H1 (cell line): ENCODE results near the gene CAPN2. TPM values are rescaled to one million over a fixed set of nuclear protein-coding genes. Genes with fewer than 3 reads are reported as not detected.

Experiments used
- CTCF ChIA-PET: fragments of 300-600 bp; sonication (Branson Sonifier 250); formaldehyde crosslinking; loops from one replicate; lab custom pipeline; 2021; ENCODE audit not compliant: partially characterized antibody; lab: Charles Lee
- POLR2A ChIA-PET: fragments of 300-600 bp; sonication (Branson Sonifier 250); formaldehyde crosslinking; loops from one replicate; lab custom pipeline; 2021; ENCODE audit warnings: inconsistent platforms; ENCODE audit not compliant: partially characterized antibody; lab: Charles Lee
- DNase-seq, 2 experiments: peaks; one replicate each; pipeline versions ENCODE4 v3.0.0 to v3.0.0-alpha.2; 2010 to 2022; ENCODE audit warnings: low spot score in 2 of 2, low read depth in 1 of 2, mixed read lengths in 1 of 2
- FAIRE-seq: peaks from 2 replicates; lab custom pipeline; 2011; peaks lifted over from hg19 to GRCh38; lab: Jason Lieb, UNC
- H2AFZ ChIP-seq: 2 replicates; pipeline ENCODE4 v1.8.1; 2012; ENCODE audit warnings: low read length, inconsistent platforms
- H2AK5ac ChIP-seq: 2 replicates; pipeline ENCODE4 v1.6.1; 2013; ENCODE audit warnings: low read depth, low read length
- H2BK120ac ChIP-seq: replicated peaks from 2 replicates; pipeline ENCODE3; 2013; ENCODE audit warnings: low read depth, low read length, inconsistent platforms
- H2BK12ac ChIP-seq: 2 replicates; pipeline ENCODE4 v1.6.1; 2013; ENCODE audit warnings: low read depth, low read length
- H2BK15ac ChIP-seq: 2 replicates; pipeline ENCODE4 v1.6.1; 2013; ENCODE audit warnings: low read length
- H2BK20ac ChIP-seq: 2 replicates; pipeline ENCODE4 v1.6.1; 2013; ENCODE audit warnings: low read length
- H2BK5ac ChIP-seq: 2 replicates; pipeline ENCODE4 v1.6.1; 2013; ENCODE audit warnings: low read depth, low read length
- H3K14ac ChIP-seq: 2 replicates; pipeline ENCODE4 v1.6.1; 2013; ENCODE audit warnings: inconsistent platforms; ENCODE audit not compliant: insufficient read length
- H3K18ac ChIP-seq: 2 replicates; pipeline ENCODE4 v1.6.1; 2013; ENCODE audit warnings: low read length; ENCODE audit errors: extremely low read depth
- H3K23ac ChIP-seq: 2 replicates; pipeline ENCODE4 v1.6.1; 2013; ENCODE audit warnings: inconsistent platforms; ENCODE audit not compliant: insufficient read length
- H3K23me2 ChIP-seq: 2 replicates; pipeline ENCODE4 v1.6.1; 2013; ENCODE audit warnings: low read depth, low read length
- H3K27ac ChIP-seq: 2 replicates; pipeline ENCODE4 v1.6.1; 2011; ENCODE audit warnings: low read depth, low read length, inconsistent platforms
- H3K27me3 ChIP-seq, 4 experiments: replicated peaks in 1 of 4; 1 replicate in 1 of 4; 2 replicates in 3 of 4; pipeline versions ENCODE4 v1.6.1 to v1.8.1; 2011 to 2013; ENCODE audit warnings: low read length in 3 of 4, mild to moderate bottlenecking in 3 of 4, inconsistent platforms in 2 of 4, mixed read lengths in 2 of 4, moderate library complexity in 1 of 4; ENCODE audit not compliant: control insufficient read depth in 3 of 4, insufficient read depth in 3 of 4; ENCODE audit errors: extremely low read depth in 1 of 4
- H3K36me3 ChIP-seq, 4 experiments: 2 replicates each; pipeline versions ENCODE4 v1.6.1 to v1.8.1; 2011 to 2013; ENCODE audit warnings: mild to moderate bottlenecking in 4 of 4, low read length in 3 of 4, moderate library complexity in 2 of 4, control low read depth in 1 of 4, inconsistent platforms in 1 of 4; ENCODE audit not compliant: insufficient read depth in 4 of 4, control insufficient read depth in 2 of 4
- H3K4ac ChIP-seq: replicated peaks from 2 replicates; pipeline ENCODE3; 2013; ENCODE audit warnings: low read length, low read depth, mixed read lengths, inconsistent platforms; ENCODE audit not compliant: insufficient read length
- H3K4me1 ChIP-seq, 4 experiments: replicated peaks in 1 of 4; 1 replicate in 1 of 4; 2 replicates in 3 of 4; pipeline versions ENCODE4 v1.6.1 to v1.8.1; 2011 to 2013; ENCODE audit warnings: low read length in 3 of 4, inconsistent platforms in 2 of 4, mixed read lengths in 1 of 4; ENCODE audit not compliant: insufficient read depth in 4 of 4, control insufficient read depth in 3 of 4
- H3K4me2 ChIP-seq, 2 experiments: 2 replicates each; pipeline versions ENCODE4 v1.6.1 to v1.8.1; 2011 to 2013; ENCODE audit warnings: low read depth in 2 of 2, low read length in 2 of 2, control low read depth in 1 of 2, inconsistent platforms in 1 of 2, mild to moderate bottlenecking in 1 of 2; ENCODE audit not compliant: insufficient read depth in 1 of 2
- H3K4me3 ChIP-seq, 4 experiments: fragments of 200-600, 300-600 bp in 1 of 4; sonication (generic), shearing (Covaris generic), sonication (Bioruptor Twin) in 1 of 4; 2 replicates each; pipeline versions ENCODE4 v1.5.1 to v1.8.1; 2011 to 2016; ENCODE audit warnings: low read length in 4 of 4, low read depth in 3 of 4, control low read depth in 2 of 4, inconsistent platforms in 2 of 4, mild to moderate bottlenecking in 2 of 4, mixed read lengths in 1 of 4, moderate library complexity in 1 of 4; ENCODE audit not compliant: insufficient read depth in 2 of 4; ENCODE audit errors: extremely low read depth in 1 of 4
- H3K56ac ChIP-seq: replicated peaks from 2 replicates; pipeline ENCODE3; 2013; ENCODE audit warnings: low read depth, mild to moderate bottlenecking, mixed read lengths, low read length, inconsistent platforms; ENCODE audit not compliant: insufficient read length
- H3K79me1 ChIP-seq: 2 replicates; pipeline ENCODE4 v1.6.1; 2013; ENCODE audit warnings: low read depth, low read length, control low read depth
- H3K79me2 ChIP-seq, 2 experiments: 2 replicates each; pipeline versions ENCODE4 v1.6.1 to v1.8.1; 2012 to 2013; ENCODE audit warnings: low read length in 2 of 2, mild to moderate bottlenecking in 2 of 2, inconsistent platforms in 1 of 2; ENCODE audit not compliant: insufficient read depth in 2 of 2, control insufficient read depth in 1 of 2
- H3K9ac ChIP-seq, 4 experiments: replicated peaks in 1 of 4; 1 replicate in 1 of 4; 2 replicates in 3 of 4; pipeline versions ENCODE4 v1.6.1 to v1.8.1; 2011 to 2013; ENCODE audit warnings: low read depth in 3 of 4, low read length in 3 of 4, control low read depth in 2 of 4, mild to moderate bottlenecking in 2 of 4, moderate library complexity in 2 of 4, inconsistent platforms in 1 of 4; ENCODE audit errors: extremely low read depth in 1 of 4
- H3K9me3 ChIP-seq, 2 experiments: 2 replicates each; pipeline versions ENCODE4 v1.6.1 to v1.8.1; 2012 to 2013; ENCODE audit warnings: mild to moderate bottlenecking in 2 of 2, moderate library complexity in 2 of 2, control low read depth in 1 of 2, inconsistent platforms in 1 of 2, low read depth in 1 of 2, low read length in 1 of 2, mixed read lengths in 1 of 2; ENCODE audit not compliant: insufficient read depth in 2 of 2
- H4K20me1 ChIP-seq, 2 experiments: replicated peaks in 1 of 2; 2 replicates each; pipeline versions ENCODE3 to v1.8.1; 2011 to 2013; ENCODE audit warnings: inconsistent platforms in 2 of 2, low read length in 2 of 2, mild to moderate bottlenecking in 1 of 2; ENCODE audit not compliant: insufficient read depth in 2 of 2, control insufficient read depth in 1 of 2
- H4K5ac ChIP-seq: 2 replicates; pipeline ENCODE4 v1.6.1; 2013; ENCODE audit warnings: low read length, low read depth, mixed read lengths, inconsistent platforms; ENCODE audit not compliant: insufficient read length
- H4K8ac ChIP-seq: 2 replicates; pipeline ENCODE4 v1.8.0; 2013; ENCODE audit warnings: mild to moderate bottlenecking, moderate library complexity, low read length, inconsistent platforms; ENCODE audit not compliant: insufficient read depth; ENCODE audit errors: extremely low read depth
- H4K91ac ChIP-seq: replicated peaks from 2 replicates; pipeline ENCODE3; 2013; ENCODE audit warnings: low read length, mixed read lengths, inconsistent platforms; ENCODE audit not compliant: insufficient read length
- E2F6 ChIP-seq: IDR thresholded peaks from 2 replicates; pipeline ENCODE4 v1.6.1; 2012; ENCODE audit warnings: inconsistent platforms
- EGR1 ChIP-seq: IDR thresholded peaks from 2 replicates; pipeline ENCODE4 v1.6.1; 2011; ENCODE audit warnings: low read depth, low read length, borderline replicate concordance
- GTF2F1 ChIP-seq: IDR thresholded peaks from 2 replicates; pipeline ENCODE4 v1.6.1; 2012; ENCODE audit warnings: low read depth, low read length, improper control_type of control experiment, borderline replicate concordance
- HDAC6 ChIP-seq: IDR thresholded peaks from one replicate; pipeline ENCODE4 v1.7.1; 2012; ENCODE audit warnings: low read depth, mild to moderate bottlenecking, inconsistent platforms, low read length, moderate library complexity
- KDM1A ChIP-seq: fragments of 200-600, 300-600 bp; sonication (generic); IDR thresholded peaks from 2 replicates; pipeline ENCODE4 v1.7.1; 2016; ENCODE audit warnings: mild to moderate bottlenecking, low read length, borderline replicate concordance
- RAD21 ChIP-seq, 2 experiments: IDR thresholded peaks in 1 of 2; conservative IDR thresholded peaks in 1 of 2; 2 replicates each; pipeline ENCODE4 v1.6.1; 2011; ENCODE audit warnings: low read depth in 2 of 2, low read length in 2 of 2, improper control_type of control experiment in 1 of 2, inconsistent platforms in 1 of 2, mild to moderate bottlenecking in 1 of 2, moderate library complexity in 1 of 2
- SAP30 ChIP-seq: fragments of 300-600 bp; sonication (generic); IDR thresholded peaks from 2 replicates; pipeline ENCODE4 v1.7.1; 2012; ENCODE audit warnings: low read length, moderate library complexity, mild to moderate bottlenecking, inconsistent platforms; ENCODE audit not compliant: insufficient read depth, insufficient replicate concordance
- SIN3A ChIP-seq, 2 experiments: IDR thresholded peaks in 1 of 2; conservative IDR thresholded peaks in 1 of 2; 2 replicates each; pipeline ENCODE4 v1.6.1; 2011 to 2012; ENCODE audit warnings: low read length in 2 of 2, improper control_type of control experiment in 1 of 2, low read depth in 1 of 2, mild to moderate bottlenecking in 1 of 2
- SIX5 ChIP-seq: IDR thresholded peaks from 2 replicates; pipeline ENCODE4 v1.6.1; 2011; ENCODE audit warnings: mild to moderate bottlenecking, low read depth, low read length
- TCF12 ChIP-seq: IDR thresholded peaks from 2 replicates; pipeline ENCODE4 v1.6.1; 2011; ENCODE audit warnings: low read depth, mild to moderate bottlenecking, low read length
- TEAD4 ChIP-seq: IDR thresholded peaks from 2 replicates; pipeline ENCODE4 v1.6.1; 2012; ENCODE audit warnings: low read depth, low read length, inconsistent platforms, mixed read lengths
- WGBS, 2 experiments: shearing (Covaris generic) in 1 of 2; methylation state at CpG; one replicate each; pipeline versions ENCODE4 v1.1.6 to v1.1.7; 2013 to 2015; ENCODE audit warnings: low lambda C conversion rate in 2 of 2, mixed read lengths in 2 of 2, inconsistent platforms in 1 of 2, low coverage in 1 of 2, missing lambda C conversion rate in 1 of 2; ENCODE audit not compliant: insufficient replicate concordance in 2 of 2, insufficient coverage in 1 of 2, insufficient read length in 1 of 2; ENCODE audit errors: extremely low coverage in 1 of 2, missing lambda C conversion rate in 1 of 2; 5-methylcytosine and 5-hydroxymethylcytosine counted together
- polyA plus RNA-seq, 7 experiments: library from polyadenylated mRNA; depleted of rRNA in 3 of 7; stranded (reverse) in 5 of 7; unstranded in 2 of 7; fragments of >200 nt in 5 of 7; fragments of 200-250 nt in 2 of 7; gene quantifications; 1 replicate in 5 of 7; 2 replicates in 1 of 7; 4 replicates in 1 of 7; pipeline versions ENCODE4 v1.2.1 to v1.2.3, GENCODE V29; 2011 to 2013; ENCODE audit warnings: missing spikeins in 2 of 7, mixed read lengths in 2 of 7
- total RNA-seq: library from RNA; stranded (reverse); fragmentation: NEBNext Ultra II Directional; extraction: Animal tissue kit (Norgen Biotek cat#: 25700); gene quantifications from 2 replicates; pipeline ENCODE4 v1.2.1, GENCODE V29; 2021

CAPN2 gene
- total and polyA plus RNA-seq, 2 of the 8 experiments (the other 6 are each of a cell fraction or from before 2014, with no cell fraction given), result 9.2 to 10.3 TPM

- no peak overlapping the region for H3K56ac ChIP-seq
- H2AFZ ChIP-seq, result no peak overlapping the region
- H3K27me3 ChIP-seq, result no peaks in the 10 kb centered on the region
- no peak overlapping the region for H3K27ac ChIP-seq
- H4K91ac ChIP-seq, result no peak overlapping the region
- peaks cover 10 to 56% (median 22%) of the 10 kb centered on the region in 4 experiments for H3K36me3 ChIP-seq
- no peak overlapping the region for H2AK5ac ChIP-seq
- H3K4ac ChIP-seq, result no peak overlapping the region
- no peaks in the 10 kb centered on the region for H3K23me2 ChIP-seq
- H2BK5ac ChIP-seq, result no peak overlapping the region
- H2BK120ac ChIP-seq, result no peak overlapping the region
- FAIRE-seq (no peak), DNase-seq (no peak)
- H3K23ac ChIP-seq, result no peak overlapping the region
- no peak overlapping the region for H3K9ac ChIP-seq
- no peak overlapping the region for H3K14ac ChIP-seq
- H2BK12ac ChIP-seq, result no peak overlapping the region
- TF ChIP-seq GTF2F1, result no peak
- no peak for TF ChIP-seq TCF12
- no peak for TF ChIP-seq RAD21 (IDR thresholded peaks at IDR 0.05 in 1 of 2, conservative IDR thresholded peaks at IDR 0.05 in 1 of 2; ENCODE audit: low read depth in 2 of 2, low read length in 2 of 2)
- TF ChIP-seq TEAD4, result no peak
- no peak for TF ChIP-seq E2F6
- TF ChIP-seq SIX5, result no peak
- TF ChIP-seq SAP30, result no peak
- no peak for TF ChIP-seq SIN3A (conservative IDR thresholded peaks at IDR 0.05 in 1 of 2, IDR thresholded peaks at IDR 0.05 in 1 of 2; ENCODE audit: low read depth in 1 of 2, low read length in 2 of 2)
- no peak for TF ChIP-seq HDAC6
- no peak for TF ChIP-seq EGR1
- no peak for TF ChIP-seq KDM1A
- H3K79me2 ChIP-seq, result no peaks in the 10 kb centered on the region
- H3K4me1 ChIP-seq, result peaks cover 0 to 4% (median 2%) of the 10 kb centered on the region in 4 experiments; a peak in 2 of 7 replicates
- no peaks in the 10 kb centered on the region for H3K79me1 ChIP-seq
- POLR2A ChIA-PET, result no interaction called here
- no peak overlapping the region for H2BK15ac ChIP-seq
- no peak overlapping the region for H2BK20ac ChIP-seq
- WGBS, 2 experiments, result 92% methylated on average over 9 of the region's 10 CpGs; no CpG with 5 or more reads in 1 of the 2 experiments
- H3K9me3 ChIP-seq, result no peaks in the 10 kb centered on the region
- CTCF ChIA-PET, result interaction anchor here (0.8 to 1.2 kb wide), 2 partner anchors 12 to 56 kb away, joined by 3 to 5 read pairs; no protein-coding TSS in a partner anchor
- H4K8ac ChIP-seq, result no peak overlapping the region
- H3K4me3 ChIP-seq, result no peak overlapping the region
- H4K5ac ChIP-seq, result no peak overlapping the region
- no peak overlapping the region for H3K18ac ChIP-seq
- no peak overlapping the region for H3K4me2 ChIP-seq
- no peaks in the 10 kb centered on the region for H4K20me1 ChIP-seq
Observed at GRCh38 chr1:223776826-223777454, 64.6 kb downstream of the CAPN2 start.
